Activated T-cell treated with anti-CD3 and anti-CD28 coated beads, Interleukin-2, amount 50 U/mL, for 72 hours (primary cell): ENCODE measurements around the gene MTG2. TPM values are rescaled to one million over a fixed set of nuclear protein-coding genes. Genes with fewer than 3 reads are reported as not detected.

Experiments
- ATAC-seq, 2 donors: fragments of 150-1000 bp; cut with Tn5 transposase; replicated peaks in 1 of 2; 2 replicates each; pipeline ENCODE4 v1.10.0; 2021; ENCODE audit warnings: moderate library complexity in 2 of 2, mild to moderate bottlenecking in 1 of 2
- DNase-seq, 2 donors: peaks; one replicate each; pipeline ENCODE4 v3.0.0; 2021 to 2022; ENCODE audit warnings: mixed read lengths in 1 of 2
- H3K27ac Mint-ChIP-seq: one replicate; pipeline ENCODE4 v1.8.0; 2022; ENCODE audit warnings: mild to moderate bottlenecking, moderate library complexity, mixed read lengths
- H3K27me3 Mint-ChIP-seq: one replicate; pipeline ENCODE4 v1.8.0; 2022; ENCODE audit warnings: low read depth, mixed read lengths
- H3K36me3 Mint-ChIP-seq, 2 donors: one replicate each; pipeline ENCODE4 v1.8.0; 2022; ENCODE audit warnings: mixed read lengths in 2 of 2, mild to moderate bottlenecking in 1 of 2; ENCODE audit not compliant: insufficient read depth in 2 of 2
- H3K4me1 Mint-ChIP-seq: one replicate; pipeline ENCODE4 v1.8.0; 2022; ENCODE audit warnings: low read depth, mixed read lengths
- H3K4me3 Mint-ChIP-seq, 2 donors: one replicate each; pipeline ENCODE4 v1.8.0; 2022; ENCODE audit warnings: mild to moderate bottlenecking in 2 of 2, mixed read lengths in 2 of 2, moderate library complexity in 2 of 2
- H3K9me3 Mint-ChIP-seq, 2 donors: one replicate each; pipeline ENCODE4 v1.8.0; 2022; ENCODE audit warnings: mixed read lengths in 2 of 2
- total RNA-seq, 2 donors: library from RNA; stranded (reverse); gene quantifications; one replicate each; pipeline ENCODE4 v1.2.3, GENCODE V29; 2022

MTG2 gene
- total RNA-seq, 2 donors from 2014 or later = 28.3 to 48.2 TPM

- no peak overlapping the region for H3K27ac Mint-ChIP-seq
- no peak for ATAC-seq
- DNase-seq = no peak
- H3K27me3 Mint-ChIP-seq = peaks cover 15% of the 10 kb centered on the region
- no peaks in the 10 kb centered on the region for H3K4me1 Mint-ChIP-seq
- H3K9me3 Mint-ChIP-seq = no peaks in the 10 kb centered on the region
- no peaks in the 10 kb centered on the region for H3K36me3 Mint-ChIP-seq
- H3K4me3 Mint-ChIP-seq = no peak overlapping the region
These were observed 29.0 kb downstream of the MTG2 start for GRCh38 chr20:62211769-62212288.

- Mint-ChIP-seq H3K27me3 (peaks cover 15% of the 10 kb centered on the region), H3K27ac (no peak overlapping the region), H3K4me3 (no peak overlapping the region), H3K9me3 (no peaks in the 10 kb centered on the region), H3K4me1 (no peaks in the 10 kb centered on the region), H3K36me3 (no peaks in the 10 kb centered on the region)
- no peak for ATAC-seq
- no peak for DNase-seq
These were observed 29.5 kb downstream of the MTG2 start for GRCh38 chr20:62212299-62212698.

- Mint-ChIP-seq H3K27ac (no peak overlapping the region), H3K27me3 (peaks cover 25% of the 10 kb centered on the region), H3K9me3 (no peaks in the 10 kb centered on the region), H3K4me3 (no peak overlapping the region), H3K4me1 (peaks cover 3% of the 10 kb centered on the region), H3K36me3 (no peaks in the 10 kb centered on the region)
- DNase-seq (no peak), ATAC-seq (no peak)
These were observed 31.2 kb downstream of the MTG2 start for GRCh38 chr20:62214067-62214466.

- H3K4me3 Mint-ChIP-seq = no peak overlapping the region
- H3K27me3 Mint-ChIP-seq = peaks cover 28% of the 10 kb centered on the region
- DNase-seq (no peak), ATAC-seq (no peak)
- no peaks in the 10 kb centered on the region for H3K9me3 Mint-ChIP-seq
- peaks cover 5% of the 10 kb centered on the region for H3K4me1 Mint-ChIP-seq
- no peak overlapping the region for H3K27ac Mint-ChIP-seq
- H3K36me3 Mint-ChIP-seq = no peaks in the 10 kb centered on the region
These were observed 32.5 kb downstream of the MTG2 start for GRCh38 chr20:62215020-62215990.

- Mint-ChIP-seq H3K4me1 (peaks cover 5% of the 10 kb centered on the region), H3K36me3 (no peaks in the 10 kb centered on the region)
- no peak for DNase-seq
These were observed 33.3 kb downstream of the MTG2 start for GRCh38 chr20:62215991-62216635.

GRCh38 chr20:62216636-62217566, 34.1 kb downstream of the MTG2 start:
- Mint-ChIP-seq H3K36me3 (no peaks in the 10 kb centered on the region), H3K27ac (no peak overlapping the region), H3K27me3 (peaks cover 39% of the 10 kb centered on the region), H3K9me3 (no peaks in the 10 kb centered on the region), H3K4me1 (peaks cover 5% of the 10 kb centered on the region), H3K4me3 (no peak overlapping the region)
- no peak for ATAC-seq
- DNase-seq = no peak

More at GRCh38 chr20:62215991-62216635, 33.3 kb downstream of the MTG2 start:
- ATAC-seq = no peak
- H3K27ac Mint-ChIP-seq = no peak overlapping the region
- peaks cover 34% of the 10 kb centered on the region for H3K27me3 Mint-ChIP-seq
- H3K4me3 Mint-ChIP-seq = no peak overlapping the region
- H3K9me3 Mint-ChIP-seq = no peaks in the 10 kb centered on the region

- Mint-ChIP-seq H3K27ac (no peak overlapping the region), H3K4me1 (peaks cover 5% of the 10 kb centered on the region), H3K27me3 (peaks cover 39% of the 10 kb centered on the region), H3K36me3 (no peaks in the 10 kb centered on the region), H3K9me3 (no peaks in the 10 kb centered on the region), H3K4me3 (no peak overlapping the region)
- no peak for ATAC-seq
- no peak for DNase-seq
These were observed 35.3 kb downstream of the MTG2 start for GRCh38 chr20:62217913-62218773.

GRCh38 chr20:62219101-62219991, 36.5 kb downstream of the MTG2 start:
- Mint-ChIP-seq H3K36me3 (no peaks in the 10 kb centered on the region), H3K27ac (no peak overlapping the region), H3K4me3 (peak overlapping the region; percentile 65 to 74), H3K9me3 (no peaks in the 10 kb centered on the region), H3K27me3 (peaks cover 39% of the 10 kb centered on the region), H3K4me1 (peaks cover 5% of the 10 kb centered on the region)
- peak; percentile 5 to 28 for ATAC-seq
- DNase-seq = no peak

- peaks cover 40% of the 10 kb centered on the region for H3K27me3 Mint-ChIP-seq
- H3K4me1 Mint-ChIP-seq = peaks cover 5% of the 10 kb centered on the region
- no peak within 1 kb of the TSS for H3K27ac Mint-ChIP-seq
- peak within 1 kb of the TSS; percentile 65 to 74 for H3K4me3 Mint-ChIP-seq
- no peaks in the 10 kb centered on the region for H3K36me3 Mint-ChIP-seq
- DNase-seq = peak; percentile 45 to 46
- peak; percentile 72 to 74 for ATAC-seq
- H3K9me3 Mint-ChIP-seq = no peaks in the 10 kb centered on the region
These were observed 37.3 kb downstream of the MTG2 start, which contains the start of gene HRH3 for GRCh38 chr20:62219992-62220665. Gene HRH3, minus strand, starts transcription at chr20:62220278. Its CDS starts 308 bp downstream, at chr20:62219970.

GRCh38 chr20:62220666-62221568, 38.1 kb downstream of the MTG2 start:
- Mint-ChIP-seq H3K27ac (no peak overlapping the region), H3K36me3 (no peaks in the 10 kb centered on the region), H3K4me1 (peaks cover 5% of the 10 kb centered on the region), H3K9me3 (no peaks in the 10 kb centered on the region), H3K4me3 (peak overlapping the region in 1 of 2 donors; percentile 40), H3K27me3 (peaks cover 38% of the 10 kb centered on the region)
- no peak for ATAC-seq
- DNase-seq = no peak
